Raji (cell line): Measurements from ENCODE around the gene IFT88.

Source experiments
- POLR2A ChIP-seq: IDR thresholded peaks from 2 replicates; pipeline ENCODE4 v1.6.1; 2011; ENCODE audit warnings: low read depth, low read length, control low read depth; ENCODE audit not compliant: insufficient read depth

IFT88 gene

DNA sequence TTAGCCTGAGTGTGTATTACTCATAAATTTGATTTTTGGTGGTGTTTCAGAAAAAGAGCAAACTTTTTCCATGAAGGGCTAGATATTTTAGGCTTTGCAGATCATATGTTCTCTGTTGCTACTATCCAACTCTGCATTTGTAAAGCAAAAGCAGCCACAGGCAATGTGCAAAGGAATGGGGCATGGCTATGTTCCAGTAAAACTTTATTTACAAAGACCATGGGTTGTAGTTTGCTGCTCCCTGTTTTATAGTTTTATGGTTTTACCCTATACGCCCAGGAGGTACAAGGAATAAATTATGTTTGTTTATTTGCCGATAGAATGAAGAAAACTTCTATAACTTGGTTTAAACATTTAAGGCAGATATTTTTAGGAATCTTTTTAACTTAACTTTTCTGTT lies 23.6 kb downstream of the IFT88 start:
- no peak for TF ChIP-seq POLR2A

GRCh38 chr13:20592606-20593005 lies 25.6 kb downstream of the IFT88 start:
- TF ChIP-seq POLR2A: no peak

- no peak for TF ChIP-seq POLR2A
These were observed 27.3 kb downstream of the IFT88 start for GRCh38 chr13:20594280-20594679.

DNA sequence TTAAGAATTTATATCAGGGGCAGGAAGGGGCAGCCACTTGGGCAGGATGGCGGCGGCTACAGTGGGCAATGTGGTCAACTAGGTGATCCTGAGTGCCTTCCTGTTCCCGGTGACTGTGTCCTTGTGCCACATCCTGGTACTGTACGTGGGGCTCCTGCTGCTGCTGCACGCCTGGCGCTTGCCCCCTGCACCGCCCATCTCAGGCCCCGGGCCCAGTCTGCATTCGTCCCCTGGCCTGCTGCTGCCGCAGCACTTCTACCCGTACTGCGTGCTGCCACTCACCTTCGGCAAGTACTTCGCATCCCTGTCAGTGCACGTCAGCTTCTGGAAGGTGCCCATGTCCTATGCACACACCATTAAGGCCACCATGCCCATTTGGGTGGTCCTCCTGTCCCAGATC lies 40.1 kb downstream of the IFT88 start:
- TF ChIP-seq POLR2A: no peak

DNA sequence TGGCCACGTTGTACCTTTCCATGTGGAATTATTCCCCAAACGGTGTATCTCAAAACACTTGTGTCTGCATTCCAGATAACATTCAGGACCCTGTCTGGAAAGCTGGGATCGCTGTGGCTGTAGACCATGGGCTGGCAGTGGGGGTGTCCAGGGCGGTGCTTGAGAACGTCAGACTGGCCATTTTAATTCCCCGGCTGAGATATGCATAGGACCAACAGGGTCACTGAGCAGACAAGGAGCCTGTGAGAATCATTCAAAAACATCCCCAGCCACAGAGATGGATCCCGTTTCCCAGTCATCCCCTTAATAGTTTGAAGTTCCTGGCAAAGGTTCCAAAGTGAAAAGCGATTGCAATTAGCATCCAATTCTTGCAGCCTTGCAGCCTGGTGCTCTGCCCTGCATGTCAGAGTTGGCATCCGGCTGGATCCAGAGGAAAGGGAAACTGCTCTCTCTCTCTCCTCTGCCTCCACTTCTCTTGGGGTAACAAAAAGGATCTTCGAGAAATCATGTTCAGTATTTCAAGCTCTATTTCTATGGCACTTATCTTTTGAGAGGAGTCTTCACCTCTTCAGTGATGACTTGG lies 41.6 kb downstream of the IFT88 start:
- no peak for TF ChIP-seq POLR2A

GRCh38 chr13:20609145-20609544 lies 42.2 kb downstream of the IFT88 start:
- no peak for TF ChIP-seq POLR2A

DNA sequence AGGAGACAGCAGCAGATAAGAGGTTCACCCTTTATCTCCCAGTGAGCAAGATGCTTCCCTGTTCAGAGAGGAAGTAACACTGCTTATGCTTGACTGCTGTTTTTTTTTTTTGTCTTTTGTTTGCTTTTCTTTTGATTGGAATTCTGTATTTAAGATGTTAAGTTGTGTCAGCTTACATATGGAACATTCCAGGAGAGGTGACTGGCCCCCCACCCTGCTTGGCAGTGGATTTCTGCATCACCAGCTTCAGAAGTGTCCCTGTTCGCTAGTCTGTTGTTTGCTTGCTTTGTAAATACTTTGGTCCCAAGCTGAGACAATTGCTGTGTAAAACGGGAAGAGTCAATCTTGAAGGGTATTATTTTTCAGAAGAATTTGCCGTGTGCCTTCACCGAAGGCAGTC lies 43.0 kb downstream of the IFT88 start:
- TF ChIP-seq POLR2A: no peak

DNA sequence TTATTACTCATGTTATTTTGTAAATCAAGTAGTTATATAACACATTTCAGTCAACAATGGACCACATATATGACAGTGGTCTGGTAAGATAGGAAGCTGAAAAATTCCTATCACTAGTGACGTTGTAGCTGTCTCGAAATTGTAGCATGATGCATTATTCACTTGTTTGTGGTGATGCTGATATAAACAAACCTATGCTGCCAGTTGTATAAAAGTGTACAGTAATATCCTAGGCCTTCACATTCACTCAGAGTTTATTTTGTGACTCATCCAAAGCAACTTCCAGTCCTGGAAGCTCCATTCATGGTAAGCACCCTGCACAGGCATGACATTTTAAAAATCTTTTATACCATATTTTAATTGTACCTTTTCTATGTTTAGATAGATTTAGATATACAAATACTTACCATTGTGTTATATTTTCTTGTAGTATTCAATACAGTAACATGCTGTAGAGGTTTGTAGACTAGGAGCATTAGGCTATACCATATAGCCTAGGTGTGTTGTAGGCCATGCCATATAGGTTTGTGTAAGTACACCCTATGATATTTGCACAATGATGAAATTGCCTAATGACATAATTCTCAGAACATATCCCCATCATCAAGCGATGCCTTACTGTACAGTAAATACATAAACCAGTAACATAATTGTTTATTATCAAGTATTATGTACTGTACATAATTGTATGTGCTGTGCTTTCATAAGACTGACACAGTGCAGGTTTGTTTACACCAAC lies 49.3 kb downstream of the IFT88 start:
- TF ChIP-seq POLR2A: no peak

- TF ChIP-seq POLR2A: no peak
These were observed 56.0 kb downstream of the IFT88 start for GRCh38 chr13:20623000-20623399.

DNA sequence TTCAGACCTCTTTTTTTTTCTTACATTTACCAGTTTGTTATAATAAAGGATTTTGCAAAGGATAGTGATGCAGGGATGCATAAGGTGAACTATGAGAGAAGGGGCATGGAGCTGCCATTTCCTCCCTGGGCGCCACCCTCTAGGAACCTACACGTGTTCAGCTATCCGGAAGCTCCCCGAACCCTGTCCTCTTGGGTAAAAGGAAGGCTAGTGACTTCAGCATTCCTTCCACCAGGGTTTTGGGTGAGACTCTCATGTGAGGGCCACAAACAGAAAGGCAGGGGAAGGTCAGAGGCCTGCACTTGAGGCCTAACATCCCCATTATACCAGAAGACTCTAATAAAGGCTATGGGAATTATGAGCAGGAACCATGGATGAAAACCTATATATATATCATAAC lies 57.3 kb downstream of the IFT88 start:
- TF ChIP-seq POLR2A: no peak

GRCh38 chr13:20633802-20634201 lies 66.8 kb downstream of the IFT88 start:
- no peak for TF ChIP-seq POLR2A

DNA sequence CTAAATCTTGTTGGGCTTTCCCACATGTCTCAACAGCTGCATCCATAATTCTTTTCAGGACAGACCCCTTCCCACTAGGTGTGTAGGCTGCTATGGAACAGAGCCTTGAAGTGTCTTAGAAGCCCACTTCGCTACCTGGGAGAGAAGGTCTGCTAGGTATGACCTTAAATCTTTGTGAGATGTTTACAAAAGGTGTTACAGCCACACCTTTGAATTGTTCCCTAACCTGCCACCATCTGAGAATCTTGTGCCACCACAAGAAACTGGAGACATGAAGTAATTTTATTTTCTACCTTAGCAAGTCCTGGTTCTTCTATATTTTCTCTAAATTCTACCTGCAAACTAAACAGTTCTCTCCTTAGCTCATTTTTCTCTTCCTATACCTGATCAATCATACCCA lies 69.1 kb downstream of the IFT88 start:
- TF ChIP-seq POLR2A: no peak

- TF ChIP-seq POLR2A: no peak
These were observed 70.9 kb downstream of the IFT88 start for GRCh38 chr13:20637811-20638210.

- no peak for TF ChIP-seq POLR2A
These were observed 80.8 kb downstream of the IFT88 start for GRCh38 chr13:20647758-20648157.

- no peak for TF ChIP-seq POLR2A
These were observed 86.0 kb downstream of the IFT88 start for GRCh38 chr13:20652946-20653345.

DNA sequence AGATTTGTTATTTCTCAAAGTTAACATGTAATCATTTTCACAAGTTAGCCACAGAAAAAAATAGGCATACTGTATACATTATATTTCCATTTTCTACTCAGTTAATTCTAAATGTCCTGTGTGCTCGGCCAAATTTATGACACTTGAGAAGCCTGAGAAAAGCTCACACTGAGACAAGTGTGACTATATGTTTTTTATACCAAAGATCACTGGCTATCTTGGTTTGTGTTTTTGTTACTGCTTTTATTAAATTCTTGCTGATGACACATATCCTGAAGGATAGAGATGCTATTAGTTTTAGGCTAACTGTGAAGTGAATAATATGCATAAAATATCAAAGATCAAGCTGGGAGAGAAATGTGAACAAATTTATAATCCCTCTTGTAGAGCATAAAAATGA lies 87.2 kb downstream of the IFT88 start:
- no peak for TF ChIP-seq POLR2A

DNA sequence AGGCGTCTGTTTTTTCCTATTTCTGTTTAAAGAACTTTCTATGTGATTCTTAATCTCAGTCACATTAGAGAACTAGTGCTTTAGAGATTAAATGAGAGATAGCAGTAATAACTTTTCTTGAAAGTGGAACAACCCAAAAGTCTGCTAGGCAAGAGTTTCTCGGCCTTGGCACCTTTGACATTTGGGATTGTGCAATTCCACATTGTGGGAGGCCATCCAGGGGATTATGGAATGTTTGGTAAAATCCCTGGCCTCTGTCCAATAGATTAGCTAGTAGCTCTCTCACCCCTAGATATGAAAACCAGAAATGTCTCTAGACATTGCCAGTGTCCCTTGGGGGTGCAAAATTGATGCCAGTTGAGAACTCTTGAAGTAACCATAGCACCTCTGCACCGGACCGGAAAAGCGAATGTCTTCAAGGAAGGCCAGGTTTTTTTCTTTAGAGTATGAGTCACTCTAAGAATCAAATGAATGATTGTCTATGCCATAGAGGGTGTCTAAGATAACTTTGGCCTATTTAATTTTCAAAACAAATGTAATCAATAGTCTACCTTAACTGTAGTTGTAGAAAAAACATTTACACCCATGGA lies 91.6 kb downstream of the IFT88 start:
- no peak for TF ChIP-seq POLR2A

DNA sequence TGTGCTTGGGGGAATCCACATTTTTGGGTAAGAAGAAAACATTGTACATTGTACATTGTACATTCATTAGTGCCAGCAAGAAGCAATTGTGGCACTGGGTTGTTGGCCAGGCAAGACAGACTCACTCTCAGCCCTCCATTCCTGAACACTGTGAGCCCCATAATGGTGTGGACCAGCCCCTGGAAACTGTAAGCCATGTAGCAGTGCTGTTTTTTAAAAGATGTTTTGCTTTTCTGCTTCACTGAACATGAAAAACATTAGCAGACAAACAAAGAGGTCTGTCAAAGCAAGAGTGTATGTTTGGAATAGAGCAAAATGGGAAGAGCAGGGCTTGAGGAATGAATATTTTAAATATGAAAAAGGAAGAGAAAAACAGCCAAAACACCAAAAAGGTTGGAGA lies 97.4 kb downstream of the IFT88 start:
- no peak for TF ChIP-seq POLR2A
